Effector memory CD8-positive, alpha-beta T cell (primary cell): ENCODE measurements around the gene IL19.
A peak's percentile ranks its signal among the peaks of the same experiment; 100 is the strongest.

ENCODE experiments used
- ATAC-seq: fragments of 150-1000 bp; cut with Tn5 transposase; replicated peaks from 2 replicates; pipeline ENCODE4 v1.10.0; 2021; ENCODE audit warnings: mild to moderate bottlenecking, moderate library complexity
- DNase-seq, 3 experiments: peaks; one replicate each; pipeline ENCODE4 v3.0.0; 2021
- H3K27ac Mint-ChIP-seq, 2 donors: one replicate each; pipeline ENCODE4 v1.8.0; 2022; ENCODE audit warnings: mild to moderate bottlenecking in 2 of 2, mixed read lengths in 2 of 2, moderate library complexity in 2 of 2
- H3K27me3 Mint-ChIP-seq, 2 donors: one replicate each; pipeline ENCODE4 v1.8.0; 2022; ENCODE audit warnings: mixed read lengths in 2 of 2
- H3K36me3 Mint-ChIP-seq: one replicate; pipeline ENCODE4 v1.8.0; 2022; ENCODE audit warnings: mild to moderate bottlenecking, moderate library complexity, mixed read lengths; ENCODE audit not compliant: insufficient read depth
- H3K4me1 Mint-ChIP-seq, 2 donors: one replicate each; pipeline ENCODE4 v1.8.0; 2022; ENCODE audit warnings: low read depth in 2 of 2, mixed read lengths in 2 of 2
- H3K4me3 Mint-ChIP-seq, 2 donors: one replicate each; pipeline ENCODE4 v1.8.0; 2022; ENCODE audit warnings: mild to moderate bottlenecking in 2 of 2, mixed read lengths in 2 of 2, moderate library complexity in 2 of 2
- H3K9me3 Mint-ChIP-seq, 2 donors: one replicate each; pipeline ENCODE4 v1.8.0; 2022; ENCODE audit warnings: mixed read lengths in 2 of 2
- total RNA-seq, 9 experiments: gene quantifications; one replicate each; lab custom pipeline; 2026; lab: John Stamatoyannopoulos, UW

Gene IL19, protein sequence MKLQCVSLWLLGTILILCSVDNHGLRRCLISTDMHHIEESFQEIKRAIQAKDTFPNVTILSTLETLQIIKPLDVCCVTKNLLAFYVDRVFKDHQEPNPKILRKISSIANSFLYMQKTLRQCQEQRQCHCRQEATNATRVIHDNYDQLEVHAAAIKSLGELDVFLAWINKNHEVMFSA
- total RNA-seq: 0 to 1.4 (median 0.45) reads per million in 9 experiments

DNA sequence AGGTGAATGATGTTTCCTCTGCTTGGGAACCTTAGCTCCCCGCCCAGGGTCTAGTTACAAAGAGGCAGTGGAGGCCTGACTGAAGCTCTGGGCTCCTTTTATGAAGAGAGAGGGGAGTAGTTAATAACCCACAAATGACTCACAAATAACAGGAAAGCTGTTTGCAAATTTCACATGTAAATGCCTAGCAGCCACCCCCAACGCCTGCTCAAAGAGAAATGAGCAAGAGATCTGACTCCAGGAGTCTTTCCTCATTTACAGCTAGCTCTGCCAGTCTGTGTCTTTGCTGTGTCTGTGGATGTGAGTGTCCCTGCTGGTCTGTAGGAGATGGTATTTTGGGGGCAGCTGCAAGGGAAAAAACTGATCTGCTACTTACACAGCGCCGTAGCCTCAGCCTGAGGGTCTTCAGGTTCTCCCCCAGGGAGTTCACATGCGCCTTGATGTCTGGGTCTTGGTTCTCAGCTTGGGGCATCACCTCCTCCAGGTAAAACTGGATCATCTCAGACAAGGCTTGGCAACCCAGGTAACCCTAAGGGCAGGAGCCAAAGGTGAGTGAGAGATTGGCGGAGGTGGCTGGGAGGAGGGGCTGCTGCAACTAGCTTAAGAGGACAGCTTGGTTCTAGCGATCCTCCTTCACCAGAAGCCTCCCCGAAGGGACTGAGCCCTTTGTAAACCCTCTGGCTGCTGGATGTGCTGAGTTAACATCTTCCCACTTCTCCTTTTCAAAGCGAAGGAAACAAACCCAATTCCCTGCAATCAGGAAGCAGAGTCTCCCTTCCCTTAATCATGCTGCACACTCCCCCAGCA, at the start of gene IL19:
Gene IL19 (plus strand): TSS at position 243 of the 807 bp plus-strand sequence. CDS start 65,890 bp downstream, outside the sequence.
- Mint-ChIP-seq H3K4me1 (peaks cover 65 to 76% of the 10 kb centered on the region in 2 donors), H3K36me3 (peaks cover 8% of the 10 kb centered on the region), H3K27ac (peak within 1 kb of the TSS; percentile 63 to 71), H3K4me3 (peak within 1 kb of the TSS; percentile 40 to 45), H3K27me3 (no peaks in the 10 kb centered on the region), H3K9me3 (no peaks in the 10 kb centered on the region)
- DNase-seq (no peak), ATAC-seq (no peak)

DNA sequence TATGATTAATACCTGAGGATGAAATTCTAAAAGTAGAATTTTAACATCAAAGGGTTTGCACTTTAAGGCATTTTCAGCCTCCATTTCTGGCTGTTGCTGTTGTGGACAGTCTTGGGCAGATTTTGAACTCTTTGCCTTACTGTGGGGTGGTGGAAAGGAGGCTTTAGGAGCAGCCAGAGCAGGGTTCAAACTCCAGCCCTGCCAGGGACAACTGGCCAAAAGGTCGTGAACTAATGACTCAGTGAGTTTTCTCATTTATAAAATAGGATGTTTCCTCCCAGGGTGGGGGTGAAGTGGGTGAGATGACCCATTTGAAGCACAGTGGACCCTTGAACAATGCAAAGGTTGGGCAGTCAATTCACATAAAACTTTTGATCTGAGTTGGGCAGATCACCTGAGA, 49.1 kb upstream of the IL19 start:
- Mint-ChIP-seq H3K9me3 (no peaks in the 10 kb centered on the region), H3K36me3 (peaks cover 54% of the 10 kb centered on the region), H3K4me1 (peaks cover 60 to 73% of the 10 kb centered on the region in 2 donors), H3K27me3 (no peaks in the 10 kb centered on the region), H3K27ac (peak overlapping the region; percentile 89 to 95), H3K4me3 (peak overlapping the region in 1 of 2 donors; percentile 4)
- ATAC-seq (no peak), DNase-seq (no peak)

DNA sequence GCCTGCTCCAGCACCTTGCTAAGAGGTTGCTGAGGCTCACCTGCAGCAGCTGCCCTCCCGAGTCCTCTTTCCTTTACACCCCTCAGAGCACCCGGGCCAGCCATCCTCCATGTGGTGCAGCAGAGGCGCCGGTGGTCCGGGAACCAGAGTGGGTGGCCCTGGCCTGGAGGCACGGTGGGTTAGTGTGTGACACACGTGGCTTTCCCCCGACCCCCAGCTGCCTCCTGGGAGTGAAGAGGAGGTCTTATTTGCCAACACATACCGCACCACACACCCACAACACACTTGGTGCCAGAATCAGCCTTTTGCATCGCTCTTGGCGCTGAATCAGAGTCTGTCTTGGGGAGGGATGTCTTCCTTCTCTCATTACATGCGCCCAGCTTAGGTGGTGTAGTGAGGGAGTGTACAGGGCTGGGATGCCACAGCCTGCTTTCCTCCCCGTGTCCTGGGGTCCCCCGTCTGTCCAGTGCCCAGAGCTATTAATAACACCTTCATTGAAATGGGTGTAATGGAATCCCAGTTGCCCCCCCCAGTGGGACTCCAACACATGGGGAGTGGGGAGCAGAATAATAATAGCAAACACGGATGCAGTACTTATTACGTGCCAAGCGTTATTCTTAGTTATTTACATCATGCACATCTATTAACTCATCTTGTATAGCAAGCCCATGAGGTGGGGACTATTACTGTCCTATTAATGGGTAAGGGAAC, 47.7 kb upstream of the IL19 start:
- DNase-seq: no peak

DNA sequence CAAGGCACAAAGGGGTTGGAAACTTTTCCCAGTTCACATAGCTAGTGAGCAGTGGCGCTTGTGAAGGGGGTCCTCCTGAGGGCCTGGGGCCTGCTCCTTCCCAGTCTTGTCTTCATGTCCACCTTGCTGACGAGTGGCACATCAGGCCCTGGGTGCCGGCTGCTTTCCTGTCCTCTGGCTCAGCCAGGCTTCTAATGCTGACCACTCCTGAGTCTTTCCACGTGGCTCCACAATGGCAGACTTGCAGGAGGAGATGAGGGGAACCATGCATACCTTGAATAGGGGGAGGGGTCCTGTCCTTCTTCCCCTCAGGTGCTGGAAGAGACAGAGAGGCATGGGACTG, 47.1 kb upstream of the IL19 start:
- peaks cover 61 to 69% of the 10 kb centered on the region in 2 donors for H3K4me1 Mint-ChIP-seq
- H3K36me3 Mint-ChIP-seq: peaks cover 46% of the 10 kb centered on the region
- H3K27me3 Mint-ChIP-seq: no peaks in the 10 kb centered on the region
- ATAC-seq: no peak
- peak overlapping the region in 1 of 2 donors; percentile 65 for H3K27ac Mint-ChIP-seq
- H3K4me3 Mint-ChIP-seq: peak overlapping the region in 1 of 2 donors; percentile 36
- no peak for DNase-seq
- H3K9me3 Mint-ChIP-seq: no peaks in the 10 kb centered on the region

More for the DNA sequence above, 47.7 kb upstream of the IL19 start:
- ATAC-seq: peak; percentile 7
- Mint-ChIP-seq H3K4me1 (peaks cover 58 to 67% of the 10 kb centered on the region in 2 donors), H3K9me3 (no peaks in the 10 kb centered on the region), H3K4me3 (peak overlapping the region in 1 of 2 donors; percentile 36), H3K36me3 (peaks cover 47% of the 10 kb centered on the region), H3K27ac (peak overlapping the region; percentile 65 to 73), H3K27me3 (no peaks in the 10 kb centered on the region)

DNA sequence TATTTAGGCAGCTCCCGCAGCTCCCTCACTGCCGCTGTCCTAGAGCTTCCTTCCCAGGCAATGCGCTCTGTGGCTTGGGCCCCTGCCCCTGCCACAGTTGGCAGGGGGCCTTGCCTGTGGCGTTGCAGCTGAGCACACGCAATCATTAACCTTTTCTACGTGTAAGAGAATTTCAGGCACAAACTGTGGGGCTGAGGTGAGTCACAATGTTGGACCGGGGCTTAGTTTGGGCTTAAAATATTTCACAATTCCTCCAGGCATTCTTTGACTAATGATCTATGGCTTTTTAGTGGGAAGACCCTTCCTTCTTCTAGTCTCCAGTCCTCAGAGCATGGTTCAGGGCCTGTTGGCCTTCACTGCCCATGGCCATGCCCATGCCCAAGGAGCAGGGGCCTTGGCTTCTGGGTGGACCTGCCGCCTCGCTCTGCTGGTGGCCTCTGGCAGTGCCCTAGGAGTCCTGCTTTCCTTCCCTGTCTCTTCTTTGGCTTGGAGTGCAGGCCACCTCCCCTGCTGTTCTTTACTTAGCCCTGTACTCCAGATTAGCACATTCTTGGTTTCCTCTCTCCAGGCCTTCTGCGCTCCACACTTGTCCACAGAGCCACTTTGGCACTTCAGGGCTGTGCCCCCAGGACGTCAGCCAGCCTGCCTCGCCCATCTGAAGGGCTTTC, 46.6 kb upstream of the IL19 start:
- no peaks in the 10 kb centered on the region for H3K27me3 Mint-ChIP-seq
- peaks cover 46% of the 10 kb centered on the region for H3K36me3 Mint-ChIP-seq
- ATAC-seq (no peak), DNase-seq (no peak)
- no peaks in the 10 kb centered on the region for H3K9me3 Mint-ChIP-seq
- H3K4me1 Mint-ChIP-seq: peaks cover 62 to 64% of the 10 kb centered on the region in 2 donors
- peak overlapping the region in 1 of 2 donors; percentile 65 for H3K27ac Mint-ChIP-seq
- H3K4me3 Mint-ChIP-seq: no peak overlapping the region

DNA sequence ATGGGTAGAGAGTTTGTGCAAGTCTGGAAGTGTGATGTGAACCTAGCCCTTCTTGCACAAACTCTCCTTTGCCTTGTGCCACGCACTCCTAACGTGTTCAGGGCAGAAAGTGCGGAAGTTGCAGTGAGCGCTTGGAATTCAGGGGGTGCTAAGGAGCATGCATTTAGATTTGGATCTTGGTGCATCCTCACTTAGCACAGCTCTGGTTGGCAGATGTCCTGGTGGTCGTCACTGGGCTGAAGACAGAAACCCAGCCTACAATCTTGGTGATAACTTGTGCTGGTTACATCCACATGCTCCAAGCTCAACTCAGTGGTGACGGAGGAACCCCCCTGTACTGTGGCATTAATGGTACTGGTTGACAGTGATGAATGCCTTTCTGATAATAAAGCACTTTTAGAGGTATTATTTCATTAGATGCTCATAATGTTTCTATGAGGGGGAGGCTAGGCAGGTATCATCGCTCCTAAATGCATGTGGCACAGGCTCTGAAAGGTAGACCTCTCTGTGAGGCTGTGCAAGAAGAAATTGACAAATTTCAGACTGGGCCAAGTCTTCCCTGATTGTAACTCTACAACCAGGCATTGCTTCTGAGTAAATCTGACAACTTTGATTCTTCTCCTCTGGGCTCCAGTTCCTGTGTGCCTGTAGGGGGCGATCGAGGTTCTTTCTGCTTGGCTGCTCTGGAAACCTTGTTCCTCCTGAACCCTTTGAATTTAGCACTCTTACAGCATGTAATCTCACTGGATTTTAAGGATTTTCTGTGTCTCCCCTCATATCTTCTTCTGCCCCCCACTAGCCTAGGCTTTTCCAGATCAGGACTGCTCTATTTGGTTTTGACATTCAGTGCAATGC, 45.2 kb upstream of the IL19 start:
- DNase-seq (peak; percentile 59 to 64 (median 63)), ATAC-seq (peak; percentile 64)
- Mint-ChIP-seq H3K36me3 (peaks cover 56% of the 10 kb centered on the region), H3K4me1 (peaks cover 52 to 55% of the 10 kb centered on the region in 2 donors), H3K27ac (peak overlapping the region in 1 of 2 donors; percentile 85), H3K9me3 (no peaks in the 10 kb centered on the region), H3K4me3 (peak overlapping the region; percentile 5 to 53), H3K27me3 (no peaks in the 10 kb centered on the region)

DNA sequence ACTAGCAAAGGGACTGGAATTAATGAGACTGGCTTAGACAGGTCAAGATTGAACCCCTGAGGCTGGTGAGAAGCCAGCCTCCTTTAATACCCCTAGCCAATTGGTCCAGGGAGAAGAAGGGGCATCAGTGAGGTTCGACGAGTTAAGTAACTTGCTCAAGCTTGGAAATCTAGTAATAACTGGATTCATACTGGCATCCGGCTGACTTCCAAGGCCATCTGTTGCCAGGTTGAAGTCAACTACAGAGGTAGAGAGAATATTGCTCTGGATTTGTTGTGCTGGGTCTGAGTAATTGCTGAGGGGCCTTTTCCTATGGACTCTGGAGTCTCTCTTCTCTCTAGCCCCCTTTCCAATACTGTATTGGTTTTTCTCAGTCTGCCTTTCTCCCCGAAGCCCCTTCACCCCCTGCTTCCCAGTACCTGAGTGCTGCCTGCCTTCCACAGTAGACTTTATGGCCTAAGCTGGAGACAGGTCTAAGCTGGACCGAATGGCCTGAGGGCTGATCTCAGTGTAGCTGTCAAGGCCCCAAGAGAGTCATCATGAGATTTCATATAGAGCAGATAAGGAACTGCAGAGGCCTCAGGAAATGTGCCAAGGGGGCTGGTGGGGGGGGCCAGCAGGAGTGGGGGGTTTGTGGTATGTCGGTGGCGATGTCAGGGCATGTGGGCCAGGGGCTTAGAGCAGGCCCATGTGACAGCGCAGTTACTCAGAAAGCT, 42.4 kb upstream of the IL19 start:
- Mint-ChIP-seq H3K4me1 (peaks cover 35 to 41% of the 10 kb centered on the region in 2 donors), H3K27ac (peak overlapping the region; percentile 22 to 94)

DNA sequence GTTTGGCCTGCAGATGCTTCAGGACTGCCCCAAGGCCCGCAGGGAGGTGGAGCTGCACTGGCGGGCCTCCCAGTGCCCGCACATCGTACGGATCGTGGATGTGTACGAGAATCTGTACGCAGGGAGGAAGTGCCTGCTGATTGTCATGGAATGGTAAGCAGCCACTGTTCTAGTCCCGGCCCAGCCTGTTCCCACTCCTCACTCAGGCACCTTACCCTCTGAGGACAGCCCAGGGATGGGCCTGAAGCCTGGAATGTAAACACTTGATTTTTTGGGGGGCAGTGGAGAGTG, 41.9 kb upstream of the IL19 start:
- peak overlapping the region; percentile 22 to 94 for H3K27ac Mint-ChIP-seq

More for the DNA sequence above, 42.4 kb upstream of the IL19 start:
- no peaks in the 10 kb centered on the region for H3K9me3 Mint-ChIP-seq
- DNase-seq: no peak
- H3K36me3 Mint-ChIP-seq: peaks cover 68% of the 10 kb centered on the region
- no peak for ATAC-seq
- H3K4me3 Mint-ChIP-seq: no peak overlapping the region
- no peaks in the 10 kb centered on the region for H3K27me3 Mint-ChIP-seq

DNA sequence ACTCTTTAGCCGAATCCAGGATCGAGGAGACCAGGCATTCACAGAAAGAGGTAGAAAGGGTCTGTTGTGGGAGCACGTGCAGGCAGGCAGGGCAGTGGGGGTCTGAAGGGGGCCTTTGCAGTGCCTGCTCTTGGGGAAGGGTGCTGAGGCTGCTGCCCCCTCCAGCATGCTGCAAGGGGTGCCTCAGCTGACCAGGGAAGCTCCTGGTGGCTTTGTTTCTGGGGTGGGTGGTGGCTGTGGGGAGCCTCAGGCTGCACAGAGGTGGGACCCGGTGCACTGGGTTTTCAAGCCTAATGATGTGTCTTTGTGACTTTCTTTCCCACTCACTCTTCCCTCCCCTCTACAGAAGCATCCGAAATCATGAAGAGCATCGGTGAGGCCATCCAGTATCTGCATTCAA, 41.5 kb upstream of the IL19 start:
- no peaks in the 10 kb centered on the region for H3K9me3 Mint-ChIP-seq
- no peak for ATAC-seq
- peaks cover 29 to 38% of the 10 kb centered on the region in 2 donors for H3K4me1 Mint-ChIP-seq

More for the DNA sequence above, 41.9 kb upstream of the IL19 start:
- ATAC-seq (no peak), DNase-seq (no peak)
- Mint-ChIP-seq H3K4me1 (peaks cover 33 to 39% of the 10 kb centered on the region in 2 donors), H3K36me3 (peaks cover 68% of the 10 kb centered on the region), H3K27me3 (no peaks in the 10 kb centered on the region), H3K4me3 (no peak overlapping the region), H3K9me3 (no peaks in the 10 kb centered on the region)

DNA sequence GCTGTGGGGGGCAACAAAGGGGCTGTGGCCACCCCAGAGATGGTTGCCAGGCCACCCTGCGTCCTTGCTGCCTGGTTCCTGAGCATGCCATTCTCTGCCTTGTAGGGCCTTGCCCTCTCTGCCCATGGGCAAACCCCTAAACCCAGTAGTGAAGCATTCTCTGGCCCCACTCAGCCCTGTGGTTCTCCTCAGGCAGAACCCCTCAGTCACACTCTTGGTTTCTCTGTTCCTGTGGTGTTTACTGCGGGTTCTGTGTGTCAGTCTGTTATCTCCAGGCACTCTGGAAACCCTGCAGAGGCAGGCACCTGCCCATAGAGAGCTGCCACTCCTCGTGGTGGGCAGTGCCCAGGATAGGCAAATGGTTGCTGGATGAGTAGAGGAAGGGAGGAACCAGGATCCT, 41.1 kb upstream of the IL19 start:
- ATAC-seq: peak; percentile 14
- Mint-ChIP-seq H3K27me3 (no peaks in the 10 kb centered on the region), H3K4me1 (peaks cover 28 to 40% of the 10 kb centered on the region in 2 donors), H3K9me3 (no peaks in the 10 kb centered on the region), H3K4me3 (peak overlapping the region in 1 of 2 donors; percentile 42), H3K27ac (peak overlapping the region in 1 of 2 donors; percentile 94), H3K36me3 (peaks cover 76% of the 10 kb centered on the region)
- DNase-seq: no peak

More for the DNA sequence above, 41.5 kb upstream of the IL19 start:
- H3K4me3 Mint-ChIP-seq: peak overlapping the region in 1 of 2 donors; percentile 42
- peak overlapping the region in 1 of 2 donors; percentile 94 for H3K27ac Mint-ChIP-seq
- H3K36me3 Mint-ChIP-seq: peaks cover 71% of the 10 kb centered on the region
- no peaks in the 10 kb centered on the region for H3K27me3 Mint-ChIP-seq
- DNase-seq: no peak

DNA sequence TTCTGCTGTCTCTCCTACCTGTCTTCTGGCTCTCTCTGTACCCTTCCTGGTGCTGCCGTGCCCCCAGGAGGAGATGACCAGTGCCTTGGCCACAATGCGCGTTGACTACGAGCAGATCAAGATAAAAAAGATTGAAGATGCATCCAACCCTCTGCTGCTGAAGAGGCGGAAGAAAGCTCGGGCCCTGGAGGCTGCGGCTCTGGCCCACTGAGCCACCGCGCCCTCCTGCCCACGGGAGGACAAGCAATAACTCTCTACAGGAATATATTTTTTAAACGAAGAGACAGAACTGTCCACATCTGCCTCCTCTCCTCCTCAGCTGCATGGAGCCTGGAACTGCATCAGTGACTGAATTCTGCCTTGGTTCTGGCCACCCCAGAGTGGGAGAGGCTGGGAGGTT, 38.1 kb upstream of the IL19 start:
- peaks cover 90% of the 10 kb centered on the region for H3K36me3 Mint-ChIP-seq
- peaks cover 38 to 48% of the 10 kb centered on the region in 2 donors for H3K4me1 Mint-ChIP-seq
- peak overlapping the region; percentile 93 to 94 for H3K27ac Mint-ChIP-seq

DNA sequence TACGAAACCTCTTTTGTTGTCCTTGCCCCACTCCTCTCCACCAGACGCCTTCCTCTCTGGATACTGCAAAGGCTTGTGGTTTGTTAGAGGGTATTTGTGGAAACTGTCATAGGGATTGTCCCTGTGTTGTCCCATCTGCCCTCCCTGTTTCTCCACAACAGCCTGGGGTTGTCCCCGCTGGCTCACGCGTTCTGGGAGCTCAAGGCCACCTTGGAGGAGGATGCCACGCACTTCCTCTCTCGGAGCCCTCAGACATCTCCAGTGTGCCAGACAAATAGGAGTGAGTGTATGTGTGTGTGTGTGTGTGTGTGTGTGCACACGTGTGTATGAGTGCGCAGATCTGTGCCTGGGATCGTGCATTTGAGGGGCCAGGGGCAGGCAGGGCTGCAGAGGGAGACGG, 37.6 kb upstream of the IL19 start:
- Mint-ChIP-seq H3K27ac (peak overlapping the region; percentile 93 to 94), H3K4me3 (no peak overlapping the region), H3K36me3 (peaks cover 95% of the 10 kb centered on the region), H3K9me3 (no peaks in the 10 kb centered on the region), H3K4me1 (peaks cover 43 to 49% of the 10 kb centered on the region in 2 donors), H3K27me3 (no peaks in the 10 kb centered on the region)
- ATAC-seq: no peak
- DNase-seq: no peak

More for the DNA sequence above, 38.1 kb upstream of the IL19 start:
- peak overlapping the region in 1 of 2 donors; percentile 1 for H3K4me3 Mint-ChIP-seq
- DNase-seq: no peak
- H3K27me3 Mint-ChIP-seq: no peaks in the 10 kb centered on the region
- H3K9me3 Mint-ChIP-seq: no peaks in the 10 kb centered on the region
- no peak for ATAC-seq
